Measurements from ENCODE around the gene REXO1.

REXO1 gene

DNA sequence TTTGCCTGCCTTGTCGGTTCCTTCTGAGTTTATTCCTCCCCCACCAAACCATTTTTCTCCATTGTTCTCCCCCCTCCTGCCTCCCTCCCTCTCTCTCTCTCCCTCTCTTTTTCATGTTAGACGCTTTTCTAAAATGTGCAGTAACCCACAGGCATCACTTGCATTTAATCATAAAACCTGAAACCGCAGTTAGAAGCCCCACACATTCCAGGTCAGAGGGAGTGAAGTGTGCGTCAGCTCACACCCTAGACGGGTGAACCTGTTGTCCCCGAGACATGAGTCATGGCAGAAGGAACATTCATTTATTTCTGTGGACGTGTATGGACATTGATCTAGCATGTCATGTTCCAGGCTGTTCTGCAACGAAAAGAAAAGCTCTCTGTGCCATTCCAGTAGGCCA, 75.1 kb downstream of the REXO1 start:
- H3K4me3 ChIP-seq (ENCODE audit: low read length, poor library complexity, severe bottlenecking), result no peak overlapping the region
- no peaks in the 10 kb centered on the region for H3K79me2 ChIP-seq (ENCODE audit: insufficient read depth, low read length)
- H3K9ac ChIP-seq (ENCODE audit: low read depth, low read length, poor library complexity, severe bottlenecking), result no peak overlapping the region
- H3K4me2 ChIP-seq (ENCODE audit: low read depth, low read length, poor library complexity, severe bottlenecking), result no peak overlapping the region
- no peaks in the 10 kb centered on the region for H3K4me1 ChIP-seq (ENCODE audit: insufficient read depth, low read length, poor library complexity, severe bottlenecking)
- H4K20me1 ChIP-seq (ENCODE audit: insufficient read depth, low read length, poor library complexity, severe bottlenecking), result no peaks in the 10 kb centered on the region
- H3K36me3 ChIP-seq (ENCODE audit: insufficient read depth, low read length), result no peaks in the 10 kb centered on the region
- H3K9me3 ChIP-seq (ENCODE audit: insufficient read depth, low read depth, low read length), result peaks cover 9% of the 10 kb centered on the region
- H3K27me3 ChIP-seq (ENCODE audit: insufficient read depth, low read length, poor library complexity, severe bottlenecking), result no peaks in the 10 kb centered on the region
- no peaks in the 10 kb centered on the region for H3F3A ChIP-seq (ENCODE audit: low read depth)
- H3K9me2 ChIP-seq (replicated peaks; ENCODE audit: low read depth, low read length), result no peaks in the 10 kb centered on the region
- no peak overlapping the region for H2AFZ ChIP-seq (ENCODE audit: low read length)
- TF ChIP-seq, protein P1, sequence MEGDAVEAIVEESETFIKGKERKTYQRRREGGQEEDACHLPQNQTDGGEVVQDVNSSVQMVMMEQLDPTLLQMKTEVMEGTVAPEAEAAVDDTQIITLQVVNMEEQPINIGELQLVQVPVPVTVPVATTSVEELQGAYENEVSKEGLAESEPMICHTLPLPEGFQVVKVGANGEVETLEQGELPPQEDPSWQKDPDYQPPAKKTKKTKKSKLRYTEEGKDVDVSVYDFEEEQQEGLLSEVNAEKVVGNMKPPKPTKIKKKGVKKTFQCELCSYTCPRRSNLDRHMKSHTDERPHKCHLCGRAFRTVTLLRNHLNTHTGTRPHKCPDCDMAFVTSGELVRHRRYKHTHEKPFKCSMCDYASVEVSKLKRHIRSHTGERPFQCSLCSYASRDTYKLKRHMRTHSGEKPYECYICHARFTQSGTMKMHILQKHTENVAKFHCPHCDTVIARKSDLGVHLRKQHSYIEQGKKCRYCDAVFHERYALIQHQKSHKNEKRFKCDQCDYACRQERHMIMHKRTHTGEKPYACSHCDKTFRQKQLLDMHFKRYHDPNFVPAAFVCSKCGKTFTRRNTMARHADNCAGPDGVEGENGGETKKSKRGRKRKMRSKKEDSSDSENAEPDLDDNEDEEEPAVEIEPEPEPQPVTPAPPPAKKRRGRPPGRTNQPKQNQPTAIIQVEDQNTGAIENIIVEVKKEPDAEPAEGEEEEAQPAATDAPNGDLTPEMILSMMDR (conservative IDR thresholded peaks at IDR 0.05; ENCODE audit: low read length), result no peak
- TF ChIP-seq EZH2phosphoT487 (IDR thresholded peaks at IDR 0.05; ENCODE audit: borderline replicate concordance), result no peak

DNA sequence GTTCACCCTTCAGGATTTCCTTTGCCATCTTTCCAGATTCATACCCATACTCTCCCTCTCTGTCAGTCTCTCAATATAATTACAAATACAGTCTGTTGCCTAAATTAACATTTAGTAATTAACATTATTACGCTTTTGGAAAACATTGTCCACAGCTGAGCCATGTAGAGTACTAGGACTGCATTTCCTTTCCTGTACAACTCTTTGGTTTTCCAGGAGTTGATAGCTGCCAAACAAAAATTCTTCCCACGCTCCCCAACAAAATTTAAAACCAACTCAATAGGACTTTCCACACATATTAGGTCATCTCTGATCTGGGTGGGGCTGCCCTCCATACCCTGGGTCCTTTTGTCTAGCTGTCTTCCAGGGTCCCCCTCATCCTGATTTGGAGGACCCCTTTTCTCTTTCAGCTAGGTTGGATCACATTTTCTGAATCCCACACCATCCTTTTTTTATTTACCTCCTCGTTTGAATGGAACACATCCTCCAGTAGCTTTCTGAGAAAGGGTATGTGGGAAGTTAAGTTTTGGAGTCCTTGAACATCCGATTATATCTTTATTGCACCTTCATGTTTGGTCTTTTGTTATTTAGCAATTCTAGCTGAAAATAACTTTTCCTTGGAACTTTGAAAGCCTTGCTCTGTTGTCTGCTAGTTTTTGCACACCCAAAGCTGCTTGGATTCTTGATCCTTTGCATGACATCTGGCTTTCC, 77.3 kb downstream of the REXO1 start:
- H3F3A ChIP-seq (ENCODE audit: low read depth), result no peaks in the 10 kb centered on the region
- no peak overlapping the region for H3K4me2 ChIP-seq (ENCODE audit: low read depth, low read length, poor library complexity, severe bottlenecking)
- H3K36me3 ChIP-seq (ENCODE audit: insufficient read depth, low read length), result no peaks in the 10 kb centered on the region
- peaks cover 17% of the 10 kb centered on the region for H3K4me1 ChIP-seq (ENCODE audit: insufficient read depth, low read length, poor library complexity, severe bottlenecking)
- H4K20me1 ChIP-seq (ENCODE audit: insufficient read depth, low read length, poor library complexity, severe bottlenecking), result no peaks in the 10 kb centered on the region
- no peak overlapping the region for H3K9ac ChIP-seq (ENCODE audit: low read depth, low read length, poor library complexity, severe bottlenecking)
- H3K27me3 ChIP-seq (ENCODE audit: insufficient read depth, low read length, poor library complexity, severe bottlenecking), result no peaks in the 10 kb centered on the region
- H3K79me2 ChIP-seq (ENCODE audit: insufficient read depth, low read length), result no peaks in the 10 kb centered on the region
- TF ChIP-seq, protein P1 (conservative IDR thresholded peaks at IDR 0.05; ENCODE audit: low read length), result no peak
- no peak for TF ChIP-seq EZH2phosphoT487 (IDR thresholded peaks at IDR 0.05; ENCODE audit: borderline replicate concordance)
- H3K4me3 ChIP-seq (ENCODE audit: low read length, poor library complexity, severe bottlenecking), result no peak overlapping the region
- H3K9me2 ChIP-seq (replicated peaks; ENCODE audit: low read depth, low read length), result no peaks in the 10 kb centered on the region
- peaks cover 9% of the 10 kb centered on the region for H3K9me3 ChIP-seq (ENCODE audit: insufficient read depth, low read depth, low read length)
- H2AFZ ChIP-seq (ENCODE audit: low read length), result no peak overlapping the region

DNA sequence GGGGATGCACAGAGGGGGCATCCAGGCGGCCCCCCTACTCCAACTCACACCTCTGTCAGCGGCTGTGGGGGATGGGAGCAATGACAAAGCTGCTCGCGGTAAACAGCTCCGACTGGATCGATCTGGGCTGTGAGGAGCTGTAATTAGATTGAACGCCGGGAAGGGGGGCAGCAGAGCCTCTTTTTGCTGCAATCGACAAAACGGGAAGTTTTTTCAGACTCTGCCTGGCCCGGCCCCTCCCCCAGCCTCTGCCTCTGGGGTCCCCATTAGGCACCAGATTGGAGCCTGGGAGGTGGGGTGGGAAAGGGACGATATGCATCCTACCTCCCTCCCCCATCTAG, 78.7 kb downstream of the REXO1 start:
- Histone ChIP-seq H4K20me1 (ENCODE audit: insufficient read depth, low read length, poor library complexity, severe bottlenecking) (no peaks in the 10 kb centered on the region), H3K9me3 (ENCODE audit: insufficient read depth, low read depth, low read length) (peaks cover 9% of the 10 kb centered on the region), H3K9me2 (replicated peaks; ENCODE audit: low read depth, low read length) (no peaks in the 10 kb centered on the region), H3K4me3 (ENCODE audit: low read length, poor library complexity, severe bottlenecking) (no peak overlapping the region), H3K4me1 (ENCODE audit: insufficient read depth, low read length, poor library complexity, severe bottlenecking) (peaks cover 17% of the 10 kb centered on the region), H3K4me2 (ENCODE audit: low read depth, low read length, poor library complexity, severe bottlenecking) (no peak overlapping the region), H2AFZ (ENCODE audit: low read length) (no peak overlapping the region), H3K9ac (ENCODE audit: low read depth, low read length, poor library complexity, severe bottlenecking) (no peak overlapping the region), H3K27me3 (ENCODE audit: insufficient read depth, low read length, poor library complexity, severe bottlenecking) (no peaks in the 10 kb centered on the region), H3F3A (ENCODE audit: low read depth) (no peaks in the 10 kb centered on the region), H3K36me3 (ENCODE audit: insufficient read depth, low read length) (no peaks in the 10 kb centered on the region), H3K79me2 (ENCODE audit: insufficient read depth, low read length) (no peaks in the 10 kb centered on the region)
- no peak for TF ChIP-seq EZH2phosphoT487 (IDR thresholded peaks at IDR 0.05; ENCODE audit: borderline replicate concordance)
- TF ChIP-seq, protein P1 (conservative IDR thresholded peaks at IDR 0.05; ENCODE audit: low read length), result no peak
